Sigmoid colon (tissue), 7 donors: ENCODE measurements around the gene DZIP3. TPM values are rescaled to one million over a fixed set of nuclear protein-coding genes. Genes with fewer than 3 reads are reported as not detected.

Source experiments
- DNase-seq: peaks from one replicate; pipeline ENCODE4 v3.0.0-alpha.2; 2019
- H3K27ac ChIP-seq, 4 donors: fragments of 200-600 bp; sonication (generic); one replicate each; pipeline ENCODE4 v1.5.1; 2016 to 2019; ENCODE audit warnings: mild to moderate bottlenecking in 1 of 4
- H3K27me3 ChIP-seq, 3 donors: fragments of 200-600 bp; sonication (generic); one replicate each; pipeline ENCODE4 v1.5.1; 2019; ENCODE audit warnings: mild to moderate bottlenecking in 1 of 3
- H3K36me3 ChIP-seq, 4 donors: fragments of 200-600 bp; sonication (generic); one replicate each; pipeline ENCODE4 v1.5.1; 2016 to 2019
- H3K4me1 ChIP-seq, 4 donors: fragments of 200-600 bp; sonication (generic); one replicate each; pipeline ENCODE4 v1.5.1; 2017 to 2019
- H3K4me3 ChIP-seq, 4 donors: fragments of 200-600 bp; sonication (generic); one replicate each; pipeline ENCODE4 v1.5.1; 2017 to 2019; ENCODE audit warnings: mild to moderate bottlenecking in 2 of 4, moderate library complexity in 1 of 4
- H3K9me3 ChIP-seq, 4 donors: fragments of 200-600 bp in 3 of 4; sonication (generic) in 3 of 4; one replicate each; pipeline versions ENCODE4 v1.5.1 to v1.6.1; 2013 to 2019
- CTCF ChIP-seq, 4 experiments: fragments of 450-650 bp in 3 of 4; fragments of 200-600 bp in 1 of 4; IDR thresholded peaks; one replicate each; pipeline ENCODE4 v1.5.1; 2016 to 2019; ENCODE audit warnings: antibody characterized with exemption in 4 of 4, mild to moderate bottlenecking in 3 of 4, moderate library complexity in 2 of 4
- EP300 ChIP-seq, 4 donors: sonication (generic); formaldehyde crosslinking; IDR thresholded peaks; one replicate each; pipeline ENCODE4 v1.6.1; 2017; ENCODE audit warnings: antibody characterized with exemption in 4 of 4
- POLR2A ChIP-seq, 2 donors: fragments of 450-650 bp; IDR thresholded peaks; one replicate each; pipeline ENCODE4 v1.6.1; 2016; ENCODE audit warnings: antibody characterized with exemption in 2 of 2, mild to moderate bottlenecking in 2 of 2, moderate library complexity in 2 of 2
- POLR2AphosphoS5 ChIP-seq, 4 donors: sonication (generic); formaldehyde crosslinking; IDR thresholded peaks; one replicate each; pipeline ENCODE4 v1.6.1; 2017; ENCODE audit warnings: antibody characterized with exemption in 4 of 4
- WGBS, 2 donors: extraction: QIAGEN DNeasy Blood & Tissue Kit; methylation state at CpG; one replicate each; pipeline ENCODE4 v1.1.7; 2013; 5-methylcytosine and 5-hydroxymethylcytosine counted together
- intact Hi-C: fragments of 100-400 bp; cut with DNase I; formaldehyde crosslinking; loops from one replicate; pipeline ENCODE4 v1.15.1; 2023
- polyA plus RNA-seq, 3 donors: library from polyadenylated mRNA; stranded (reverse); fragments of 200-250 nt; gene quantifications; one replicate each; pipeline ENCODE4 v1.2.3, GENCODE V29; 2013
- total RNA-seq, 4 donors: library from RNA; depleted of rRNA; stranded (reverse); fragments of >200 nt; gene quantifications; one replicate each; pipeline ENCODE4 v1.1.0, GENCODE V29; 2016
- donor health status: healthy with polysubstance abuse.
- donor health status: Bipolar disorder and iron deficiency.
- donor health status: healthy.

Gene DZIP3
- total and polyA plus RNA-seq, 7 donors: 1.2 to 12.0 (median 8.8) TPM

GRCh38 chr3:108719178-108719806, 129.8 kb downstream of the DZIP3 start:
- Histone ChIP-seq H3K4me3 (no peak overlapping the region), H3K36me3 (no peaks in the 10 kb centered on the region), H3K4me1 (no peaks in the 10 kb centered on the region), H3K9me3 (no peaks in the 10 kb centered on the region), H3K27me3 (no peaks in the 10 kb centered on the region), H3K27ac (no peak overlapping the region)
- whole genome bisulfite sequencing, 2 donors: 82 to 94% methylated on average over 2 of the region's 2 CpGs
- DNase-seq: no peak
- intact Hi-C loops: no loop called here
- TF ChIP-seq POLR2A (IDR thresholded peaks at IDR 0.05) (no peak), POLR2AphosphoS5 (IDR thresholded peaks at IDR 0.05) (no peak), CTCF (IDR thresholded peaks at IDR 0.05) (no peak), EP300 (IDR thresholded peaks at IDR 0.05) (no peak)

- Histone ChIP-seq H3K4me3 (no peak overlapping the region), H3K27ac (no peak overlapping the region), H3K27me3 (no peaks in the 10 kb centered on the region), H3K36me3 (no peaks in the 10 kb centered on the region), H3K9me3 (no peaks in the 10 kb centered on the region), H3K4me1 (no peaks in the 10 kb centered on the region)
- DNase-seq: no peak
- intact Hi-C loops: no loop called here
- WGBS, 2 donors: 56 to 99% methylated on average over 1 of the region's 1 CpG
- no peak for TF ChIP-seq POLR2A (IDR thresholded peaks at IDR 0.05)
- no peak for TF ChIP-seq CTCF (IDR thresholded peaks at IDR 0.05)
- TF ChIP-seq EP300 (IDR thresholded peaks at IDR 0.05): no peak
- no peak for TF ChIP-seq POLR2AphosphoS5 (IDR thresholded peaks at IDR 0.05)
Observed at GRCh38 chr3:108722724-108723123, 133.2 kb downstream of the DZIP3 start.

GRCh38 chr3:108724101-108724500, 134.6 kb downstream of the DZIP3 start:
- H3K9me3 ChIP-seq: no peaks in the 10 kb centered on the region
- TF ChIP-seq CTCF (IDR thresholded peaks at IDR 0.05): no peak
- TF ChIP-seq POLR2AphosphoS5 (IDR thresholded peaks at IDR 0.05): no peak
- no peak for TF ChIP-seq EP300 (IDR thresholded peaks at IDR 0.05)
- no peak for DNase-seq
- H3K4me3 ChIP-seq: no peak overlapping the region
- intact Hi-C loops: no loop called here
- H3K4me1 ChIP-seq: no peaks in the 10 kb centered on the region
- no peaks in the 10 kb centered on the region for H3K36me3 ChIP-seq
- WGBS, 2 donors: 75 to 94% methylated on average over 4 of the region's 4 CpGs
- no peaks in the 10 kb centered on the region for H3K27me3 ChIP-seq
- no peak overlapping the region for H3K27ac ChIP-seq

- Histone ChIP-seq H3K9me3 (no peaks in the 10 kb centered on the region), H3K36me3 (no peaks in the 10 kb centered on the region), H3K4me3 (no peak overlapping the region), H3K27me3 (no peaks in the 10 kb centered on the region), H3K4me1 (no peaks in the 10 kb centered on the region), H3K27ac (no peak overlapping the region)
- no peak for TF ChIP-seq CTCF (IDR thresholded peaks at IDR 0.05)
- no peak for TF ChIP-seq POLR2AphosphoS5 (IDR thresholded peaks at IDR 0.05)
- TF ChIP-seq POLR2A (IDR thresholded peaks at IDR 0.05): no peak
- no peak for TF ChIP-seq EP300 (IDR thresholded peaks at IDR 0.05)
- no peak for DNase-seq
- intact Hi-C loops: no loop called here
Observed at GRCh38 chr3:108728105-108728504, 138.6 kb downstream of the DZIP3 start.

- intact Hi-C loops: no loop called here
- 64 to 75% methylated on average over 1 of the region's 1 CpG for WGBS, 2 donors
- H3K4me1 ChIP-seq: no peaks in the 10 kb centered on the region
- H3K4me3 ChIP-seq: no peak overlapping the region
- DNase-seq: no peak
- H3K9me3 ChIP-seq: no peaks in the 10 kb centered on the region
- TF ChIP-seq POLR2AphosphoS5 (IDR thresholded peaks at IDR 0.05) (no peak), EP300 (IDR thresholded peaks at IDR 0.05) (no peak), CTCF (IDR thresholded peaks at IDR 0.05) (no peak), POLR2A (IDR thresholded peaks at IDR 0.05) (no peak)
- H3K36me3 ChIP-seq: no peaks in the 10 kb centered on the region
- H3K27me3 ChIP-seq: no peaks in the 10 kb centered on the region
- H3K27ac ChIP-seq: no peak overlapping the region
Observed at GRCh38 chr3:108728934-108729333, 139.4 kb downstream of the DZIP3 start.
